Gastrocnemius medialis (tissue), 4 donors: Measurements from ENCODE around the gene SLC2A4RG.

ENCODE experiments used
- CTCF ChIP-seq, 5 experiments: fragments of 450-650 bp in 3 of 5; fragments of 200-600 bp in 2 of 5; sonication (generic) in 2 of 5; IDR thresholded peaks in 4 of 5; conservative IDR thresholded peaks in 1 of 5; 1 replicate in 4 of 5; 2 replicates in 1 of 5; pipeline ENCODE4 v1.5.1; 2016 to 2019; ENCODE audit warnings: antibody characterized with exemption in 5 of 5, mild to moderate bottlenecking in 3 of 5, moderate library complexity in 3 of 5
- POLR2A ChIP-seq, 2 donors: fragments of 450-650 bp; IDR thresholded peaks; one replicate each; pipeline ENCODE4 v1.6.1; 2017; ENCODE audit warnings: antibody characterized with exemption in 2 of 2, mild to moderate bottlenecking in 2 of 2, moderate library complexity in 2 of 2

GRCh38 chr20:63781181-63781580 is 41.6 kb downstream of the SLC2A4RG start:
- TF ChIP-seq CTCF (IDR thresholded peaks at IDR 0.05 in 4 of 5, conservative IDR thresholded peaks at IDR 0.05 in 1 of 5) (no peak), POLR2A (IDR thresholded peaks at IDR 0.05) (no peak)
